DMS79 (cell line): ENCODE data around the gene MARK2.
"Not testable (repeated sequence)": the region's sequence is repeated elsewhere in the genome, so short reads cannot be mapped to it uniquely, and the experiment has no call there.

ENCODE experiments used
- DNase-seq: peaks from one replicate; lab custom pipeline; 2025; lab: John Stamatoyannopoulos, UW

Gene MARK2

DNA sequence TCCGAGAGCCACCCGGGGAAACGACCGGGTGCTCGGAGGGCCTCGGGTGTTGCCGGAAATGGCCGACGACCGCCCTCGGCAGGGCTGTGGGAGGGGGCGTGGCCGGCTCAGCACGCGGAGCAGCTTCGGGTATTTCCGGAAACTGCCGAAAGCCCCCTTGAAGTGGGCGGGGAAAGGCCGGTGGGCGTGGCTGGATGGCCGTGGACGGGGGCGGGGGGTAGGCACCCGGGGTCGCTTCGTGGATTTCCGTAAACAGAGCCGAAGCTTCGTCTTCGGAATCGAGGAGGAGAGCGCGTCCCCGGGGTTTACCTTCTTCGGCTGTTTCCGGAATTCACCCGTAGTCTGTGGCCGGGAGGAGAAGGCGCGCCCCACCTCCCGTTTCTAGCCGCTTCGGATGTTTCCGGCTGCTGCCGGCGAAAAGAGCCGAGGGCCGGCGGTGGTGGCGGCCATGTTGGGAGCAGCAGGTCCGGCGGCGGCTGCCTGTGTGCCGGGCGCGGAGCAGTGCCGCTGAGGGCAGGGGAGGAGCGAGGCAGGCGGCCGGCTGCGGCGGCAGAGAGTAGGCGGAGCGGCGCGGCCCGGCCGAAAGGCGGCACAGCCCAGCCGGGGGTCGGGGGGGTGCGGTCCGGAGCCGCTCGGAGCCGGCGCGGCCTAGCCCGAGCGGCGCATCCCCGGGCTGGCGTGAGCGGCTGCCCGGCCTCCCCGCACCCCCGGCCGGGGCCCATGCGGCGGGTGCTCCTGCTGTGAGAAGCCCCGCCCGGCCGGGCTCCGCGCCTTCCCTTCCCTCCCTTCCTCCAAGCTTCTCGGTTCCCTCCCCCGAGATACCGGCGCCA lies at the start of gene MARK2:
Gene MARK2, plus strand, starts transcription at position 433 of the 830 bp plus-strand sequence. Its CDS starts 397 bp downstream, at position 830.
- DNase-seq: peak; percentile 100

DNA sequence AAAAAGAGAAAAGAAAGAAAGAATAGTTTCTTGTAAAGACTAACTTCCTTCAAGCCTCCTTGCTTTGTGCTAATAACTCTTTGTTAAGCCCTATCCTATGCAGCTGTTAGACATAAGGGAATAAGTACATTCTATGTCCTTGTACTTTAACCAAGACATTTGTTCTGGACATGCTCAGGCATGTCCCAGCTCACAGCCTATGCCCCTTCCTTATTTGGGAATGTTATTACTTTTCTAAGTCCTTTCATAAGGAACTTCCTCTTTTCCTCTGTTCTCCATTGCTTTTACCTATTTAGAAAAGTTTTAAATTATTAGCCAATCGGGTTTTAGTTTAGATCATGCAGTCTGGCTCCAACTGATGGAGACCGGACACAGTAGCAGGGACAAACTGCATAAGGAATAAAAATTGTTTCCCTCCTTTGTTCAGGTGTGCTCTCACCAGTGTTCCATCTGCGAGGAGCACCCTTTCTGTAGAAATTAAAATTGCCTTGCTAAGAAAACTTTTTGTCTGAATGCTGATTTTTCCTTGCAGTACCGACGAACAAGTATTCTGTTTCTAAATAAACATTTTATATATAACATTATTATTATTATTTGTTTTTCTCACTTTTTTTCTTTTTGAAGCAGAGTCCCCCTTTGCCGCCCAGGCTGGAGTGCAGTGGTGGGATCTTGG lies 47.3 kb upstream of the MARK2 start:
- no peak for DNase-seq

DNA sequence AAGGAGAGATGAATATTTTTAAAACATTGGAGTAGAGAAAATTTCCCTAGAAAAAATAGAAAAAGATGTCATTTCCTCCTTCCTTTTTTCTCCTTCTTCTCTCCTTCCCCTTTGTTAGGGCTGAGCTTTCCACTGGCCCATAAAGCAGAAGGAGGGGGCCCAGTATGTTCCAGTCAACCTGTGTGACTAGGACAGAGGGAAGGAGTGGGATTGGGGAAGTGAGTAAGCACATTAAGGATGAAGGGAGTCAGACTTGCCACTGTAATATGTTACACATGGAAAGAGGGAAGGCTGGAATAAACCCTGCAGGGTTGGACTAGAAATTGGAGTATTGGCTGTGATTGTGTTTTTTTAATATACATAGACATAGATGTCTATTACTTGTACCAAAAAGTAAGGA lies 45.7 kb upstream of the MARK2 start:
- DNase-seq: no peak

DNA sequence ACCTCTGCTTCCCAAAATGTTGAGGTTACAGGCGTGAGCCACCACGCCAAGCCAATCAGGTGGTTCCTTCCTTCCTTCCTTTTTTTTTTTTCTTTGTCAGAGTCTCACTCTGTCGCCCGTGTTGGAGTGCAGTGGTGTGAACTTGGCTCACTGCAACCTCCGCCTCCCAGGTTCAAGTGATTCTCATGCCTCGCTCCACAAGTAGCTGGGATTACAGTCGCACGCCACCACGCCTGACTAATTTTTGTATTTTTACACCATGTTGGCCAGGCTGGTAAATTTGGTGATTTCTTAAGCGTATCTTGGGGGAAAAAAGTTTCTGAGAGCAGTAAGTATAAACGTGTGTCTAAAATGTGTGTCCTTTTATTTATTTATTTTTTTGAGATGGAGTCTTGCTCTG lies 43.8 kb upstream of the MARK2 start:
- DNase-seq: no peak

DNA sequence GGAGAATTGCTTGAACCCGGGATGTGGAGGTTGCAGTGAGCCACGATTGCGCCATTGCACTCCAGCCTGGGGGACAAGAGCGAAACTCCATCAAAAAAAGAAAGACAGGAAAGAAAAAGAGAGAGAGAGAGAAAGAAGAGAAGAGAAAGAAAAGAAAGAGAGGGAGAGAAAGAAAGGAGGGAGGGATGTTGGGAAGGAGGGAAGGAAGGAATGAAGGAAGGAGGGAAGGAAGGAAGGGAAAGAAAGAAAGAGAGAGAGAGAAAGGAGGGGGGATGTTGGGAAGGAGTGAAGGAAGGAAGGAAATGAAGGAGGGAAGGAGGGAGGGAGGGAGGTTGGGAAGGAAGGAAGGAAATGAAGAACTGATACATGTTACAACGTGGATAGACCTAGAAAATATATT lies 38.0 kb upstream of the MARK2 start:
- DNase-seq: no peak

DNA sequence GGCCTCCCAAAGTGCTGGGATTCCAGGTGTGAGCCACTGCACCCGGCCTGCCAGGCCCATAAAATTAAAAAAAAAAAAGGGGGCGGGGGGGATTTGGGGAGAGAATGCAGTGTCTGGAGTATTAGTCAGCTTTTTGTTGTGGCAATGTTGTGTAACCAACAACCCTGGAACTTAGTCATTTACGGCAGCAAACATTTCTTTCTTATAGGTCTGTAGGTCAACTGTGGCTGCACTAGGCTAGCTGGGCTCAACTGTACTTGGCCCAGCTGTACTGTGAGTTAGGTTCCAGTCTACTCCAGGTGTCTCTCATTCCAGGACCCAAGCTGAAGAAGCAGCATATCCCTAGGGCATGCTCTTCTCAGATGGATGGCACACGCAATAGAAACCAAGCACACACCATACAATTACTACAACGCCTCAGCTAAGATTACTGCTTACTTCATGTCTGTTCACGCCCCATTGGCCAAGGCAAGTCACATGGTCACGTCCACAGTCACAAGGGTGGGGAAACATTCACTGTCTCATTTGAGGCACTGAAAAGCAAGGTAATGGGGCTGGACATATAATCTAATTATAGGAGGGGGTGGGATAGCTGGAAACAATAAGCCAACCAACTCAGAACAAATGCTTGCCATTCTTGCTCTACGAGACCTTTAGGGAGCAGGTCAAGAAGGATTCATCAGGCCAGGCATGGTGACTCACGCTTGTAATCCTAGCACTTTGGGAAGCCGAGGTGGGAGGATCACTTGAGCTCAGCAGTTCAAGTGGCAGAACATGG lies 36.1 kb upstream of the MARK2 start:
- DNase-seq: no peak

DNA sequence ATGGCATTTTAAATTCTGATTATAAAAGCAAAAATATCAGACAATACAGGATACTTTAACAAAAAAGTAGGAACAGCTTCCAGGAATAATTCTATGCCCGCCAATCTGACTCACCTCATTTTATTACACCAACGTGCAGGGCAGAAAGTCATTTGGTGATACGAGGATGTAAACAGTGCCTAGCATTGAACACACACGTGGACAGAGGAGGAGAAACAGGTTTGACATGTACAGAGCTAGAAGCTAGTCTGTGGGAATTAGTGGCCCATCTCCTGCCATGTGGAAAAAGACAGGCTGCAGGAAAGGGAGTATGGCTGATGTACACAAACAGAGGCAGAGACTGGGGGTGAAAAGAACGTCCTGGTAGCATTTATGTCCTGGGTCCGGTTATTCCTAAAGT lies 34.7 kb upstream of the MARK2 start:
- DNase-seq: no peak

DNA sequence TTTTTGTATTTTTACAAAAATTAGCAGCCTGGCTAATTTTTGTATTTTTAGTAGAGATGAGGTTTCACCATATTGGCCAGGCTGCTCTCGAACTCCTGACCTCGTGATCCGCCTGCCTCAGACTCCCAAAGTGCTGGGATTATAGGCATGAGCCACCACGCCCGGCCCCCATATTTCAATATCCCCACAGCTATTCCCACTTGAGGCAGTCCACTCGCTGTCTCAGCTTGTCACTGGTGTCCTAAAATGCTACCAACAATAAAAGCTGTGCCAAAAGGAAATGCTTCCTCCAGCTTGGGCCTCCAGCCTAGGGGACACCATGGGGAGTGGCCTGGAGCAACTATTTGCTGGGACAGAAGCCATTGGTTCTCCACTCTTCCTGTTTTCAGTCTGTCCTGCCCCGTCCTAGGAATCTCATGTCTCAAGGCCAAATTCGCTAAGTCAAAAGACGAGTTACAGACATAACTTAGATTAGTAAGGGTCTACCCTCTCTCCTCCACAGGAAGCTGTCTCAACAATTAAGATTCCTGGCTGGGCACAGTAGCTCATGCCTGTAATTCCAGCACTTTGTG lies 33.0 kb upstream of the MARK2 start:
- DNase-seq: no peak

DNA sequence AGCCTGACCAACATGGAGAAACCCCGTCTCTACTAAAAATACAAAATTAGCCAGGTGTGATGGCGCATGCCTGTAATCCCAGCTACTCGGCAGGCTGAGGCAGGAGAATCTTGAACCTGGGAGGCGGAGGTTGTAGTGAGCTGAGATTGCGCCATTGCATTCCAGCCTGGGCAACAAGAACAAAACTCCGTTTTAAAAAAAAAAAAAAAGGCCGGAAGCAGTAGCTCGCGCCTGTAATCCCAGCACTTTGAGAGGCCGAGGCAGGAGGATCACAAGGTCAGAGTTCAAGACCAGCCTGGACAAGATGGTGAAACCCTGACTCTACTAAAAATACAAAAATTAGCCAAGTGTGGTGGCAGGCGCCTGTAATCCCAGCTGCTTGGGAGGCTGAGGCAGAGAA lies 28.5 kb upstream of the MARK2 start:
- not testable (repeated sequence) for DNase-seq

DNA sequence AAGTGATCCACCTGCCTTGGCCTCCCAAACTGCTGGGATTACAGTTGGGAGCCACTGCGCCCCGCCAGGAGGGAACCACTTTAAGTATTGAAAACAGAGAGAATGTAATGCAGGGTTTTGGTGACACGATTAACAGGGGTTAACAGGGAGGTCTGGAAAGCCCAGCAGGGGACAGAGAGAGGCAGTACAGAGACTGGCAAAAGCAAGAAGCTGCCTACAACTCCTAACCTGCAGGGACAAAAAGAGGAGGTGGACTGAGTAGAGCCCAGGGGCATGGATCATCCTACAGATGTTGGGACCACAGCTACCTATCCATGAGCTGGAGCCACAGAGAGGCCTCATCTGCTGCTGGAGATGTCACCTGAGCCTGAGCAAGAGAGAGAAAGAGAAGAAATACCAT lies 27.4 kb upstream of the MARK2 start:
- no peak for DNase-seq

DNA sequence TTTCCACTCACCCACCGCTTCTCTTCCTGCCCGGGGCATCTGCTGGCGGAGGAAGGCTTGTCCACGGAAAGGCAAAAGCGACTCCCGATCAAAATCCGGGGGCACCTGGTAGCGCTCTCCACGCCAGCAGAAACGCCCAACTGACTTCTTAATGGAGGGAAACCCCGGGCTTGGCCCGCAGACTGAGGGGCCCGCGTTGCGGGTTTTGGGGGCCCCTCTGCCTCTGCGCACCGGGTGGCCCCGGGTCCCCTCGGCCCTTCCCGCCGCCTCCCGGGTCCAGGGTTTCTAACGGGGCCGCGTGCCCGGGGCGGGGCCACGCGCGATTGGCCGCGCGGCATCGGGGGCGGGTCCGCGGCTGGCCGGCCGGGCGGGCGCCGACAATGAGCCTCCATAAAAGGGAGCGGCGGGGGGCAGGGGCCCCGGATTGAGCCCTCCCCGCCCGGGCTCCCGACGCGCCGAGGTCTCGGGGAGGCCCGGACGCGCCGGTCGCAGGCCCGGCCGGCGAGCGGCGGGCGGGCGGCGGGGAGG lies 25.8 kb upstream of the MARK2 start, which contains the start of gene SPINDOC:
Gene SPINDOC, plus strand, starts transcription at position 422 of the 528 bp plus-strand sequence. CDS start 231 bp downstream, outside the sequence.
- DNase-seq: peak; percentile 55

DNA sequence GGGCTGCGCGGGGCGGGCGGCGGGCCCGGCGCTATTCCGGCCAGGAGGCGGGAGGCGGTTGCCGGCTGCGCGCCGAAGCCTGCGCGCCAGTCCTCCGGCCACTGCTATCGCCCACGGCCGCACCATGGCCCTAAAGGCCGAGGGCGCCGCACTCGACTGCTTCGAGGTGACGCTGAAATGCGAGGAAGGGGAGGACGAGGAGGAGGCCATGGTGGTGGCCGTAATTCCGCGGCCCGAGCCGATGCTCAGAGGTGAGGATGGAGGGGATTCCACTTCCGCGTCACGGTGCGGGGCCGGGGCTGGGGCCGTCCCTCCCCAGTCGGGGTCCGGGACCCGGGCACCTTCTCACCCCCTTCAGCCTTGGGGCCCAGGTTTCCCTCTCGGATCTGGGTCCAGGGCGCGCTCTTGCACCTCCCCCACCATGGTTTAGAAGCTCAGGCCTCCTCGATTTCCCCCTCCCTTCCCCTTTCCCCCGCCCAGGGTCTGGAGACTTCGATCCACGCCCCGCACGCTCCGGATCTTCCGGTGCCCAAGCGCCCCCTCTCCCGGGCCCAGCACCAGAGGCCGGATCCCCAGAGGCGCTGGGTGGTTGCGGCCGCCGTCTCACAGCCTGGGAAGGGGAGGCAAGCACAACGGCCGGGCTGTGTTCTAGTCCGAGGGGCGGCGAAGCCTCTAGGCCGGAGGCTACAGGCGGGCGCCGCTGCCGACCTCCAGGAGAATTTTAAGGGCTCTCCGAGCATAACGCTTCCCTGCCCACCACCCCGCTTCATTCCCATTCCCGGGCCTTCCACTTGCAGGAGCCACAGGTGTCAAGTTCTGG lies 25.1 kb upstream of the MARK2 start:
- DNase-seq: peak; percentile 13

DNA sequence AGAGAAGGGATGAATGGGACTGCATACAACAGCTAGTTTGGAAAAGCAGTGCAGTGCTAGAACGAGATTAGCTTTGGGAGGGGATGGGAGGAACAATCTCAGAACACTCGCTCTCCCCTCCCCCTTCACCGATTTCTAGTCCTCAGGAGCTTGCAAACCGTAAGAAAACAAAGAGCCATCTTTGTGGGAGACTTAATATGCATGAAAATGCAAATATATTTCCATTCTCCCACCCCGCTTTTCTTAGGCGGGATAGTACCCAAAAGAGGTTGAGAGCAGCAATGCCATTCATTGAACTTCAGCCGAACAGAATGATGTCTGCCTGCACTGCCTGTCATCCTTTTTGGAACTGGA lies 24.6 kb upstream of the MARK2 start:
- DNase-seq: no peak

DNA sequence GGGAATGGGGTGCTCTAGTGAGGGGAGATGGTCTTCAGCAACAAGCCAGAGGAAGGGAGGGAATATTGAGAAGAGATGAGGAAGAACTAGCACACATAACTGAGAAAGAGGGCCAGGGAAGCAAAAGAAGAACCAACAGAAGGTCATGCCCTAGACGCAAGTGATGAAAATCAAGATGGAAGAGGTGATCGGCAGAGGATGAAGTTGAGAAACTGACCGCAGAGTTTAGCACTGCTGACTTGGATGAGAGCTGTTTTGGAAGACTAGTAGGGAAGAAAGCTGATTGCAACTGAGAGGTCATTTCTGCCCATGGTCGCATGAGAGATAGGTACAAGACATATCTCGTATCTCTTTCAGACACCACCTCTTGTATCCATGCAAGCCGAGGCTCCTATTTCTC lies 22.7 kb upstream of the MARK2 start:
- DNase-seq: no peak

DNA sequence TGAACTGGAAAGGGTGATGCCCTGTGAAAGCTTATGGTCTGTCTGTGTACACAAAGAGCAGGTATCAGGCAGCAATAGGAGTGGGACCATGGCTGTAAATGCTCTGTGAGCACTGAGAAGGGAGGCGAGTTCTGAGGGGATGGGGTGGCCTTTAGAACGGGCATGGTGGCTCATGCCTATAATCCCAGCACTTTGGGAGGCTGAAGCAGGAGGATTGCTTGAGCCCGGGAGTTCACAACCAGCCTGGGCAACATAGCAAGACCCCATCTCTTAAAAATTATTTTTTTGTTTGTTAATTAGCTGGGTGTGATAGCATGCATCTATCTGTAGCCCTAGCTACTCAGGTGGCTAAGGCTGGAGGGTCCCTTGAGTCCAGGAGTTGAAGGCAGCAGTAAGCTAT lies 22.2 kb upstream of the MARK2 start:
- no peak for DNase-seq

DNA sequence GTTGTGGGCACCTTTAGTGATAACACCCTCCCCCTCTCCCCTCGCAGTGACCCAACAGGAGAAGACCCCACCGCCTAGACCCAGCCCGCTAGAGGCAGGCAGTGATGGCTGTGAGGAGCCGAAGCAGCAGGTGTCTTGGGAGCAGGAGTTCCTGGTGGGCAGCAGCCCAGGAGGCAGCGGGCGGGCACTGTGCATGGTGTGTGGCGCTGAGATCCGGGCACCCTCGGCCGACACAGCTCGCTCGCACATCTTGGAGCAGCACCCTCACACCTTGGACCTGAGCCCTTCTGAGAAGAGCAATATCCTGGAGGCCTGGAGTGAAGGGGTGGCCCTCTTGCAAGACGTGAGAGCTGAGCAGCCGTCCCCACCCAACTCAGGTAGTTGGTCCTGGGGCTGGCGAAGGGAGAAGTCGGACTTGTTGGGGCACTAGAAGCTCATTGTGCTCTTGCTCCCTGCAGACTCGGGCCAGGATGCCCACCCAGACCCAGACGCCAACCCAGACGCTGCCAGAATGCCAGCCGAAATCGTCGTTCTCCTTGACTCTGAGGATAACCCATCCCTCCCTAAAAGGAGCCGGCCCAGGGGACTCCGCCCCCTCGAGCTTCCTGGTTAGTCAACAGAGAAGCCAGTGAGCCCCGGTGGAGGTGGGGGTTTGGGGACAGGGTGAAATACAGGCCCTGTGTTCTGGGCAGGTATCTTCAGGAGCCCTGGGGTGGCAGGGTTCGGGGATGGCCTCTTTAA lies 21.0 kb upstream of the MARK2 start:
- no peak for DNase-seq

DNA sequence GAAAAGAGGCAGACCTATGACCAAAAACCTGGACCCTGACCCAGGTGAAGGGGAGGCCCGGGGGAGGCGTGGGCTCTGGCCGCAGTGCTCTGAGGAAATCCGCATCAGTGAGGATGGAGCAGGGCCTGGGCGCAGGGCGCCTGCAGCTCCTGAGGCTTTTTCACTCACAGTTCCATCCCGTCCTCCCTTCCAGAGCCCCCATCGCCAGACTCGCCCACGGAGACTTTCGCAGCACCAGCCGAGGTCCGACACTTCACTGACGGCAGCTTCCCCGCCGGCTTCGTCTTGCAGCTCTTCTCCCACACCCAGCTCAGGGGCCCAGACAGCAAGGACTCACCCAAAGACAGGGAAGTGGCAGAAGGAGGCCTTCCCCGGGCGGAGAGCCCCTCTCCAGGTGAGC lies 20.3 kb upstream of the MARK2 start:
- DNase-seq: no peak

DNA sequence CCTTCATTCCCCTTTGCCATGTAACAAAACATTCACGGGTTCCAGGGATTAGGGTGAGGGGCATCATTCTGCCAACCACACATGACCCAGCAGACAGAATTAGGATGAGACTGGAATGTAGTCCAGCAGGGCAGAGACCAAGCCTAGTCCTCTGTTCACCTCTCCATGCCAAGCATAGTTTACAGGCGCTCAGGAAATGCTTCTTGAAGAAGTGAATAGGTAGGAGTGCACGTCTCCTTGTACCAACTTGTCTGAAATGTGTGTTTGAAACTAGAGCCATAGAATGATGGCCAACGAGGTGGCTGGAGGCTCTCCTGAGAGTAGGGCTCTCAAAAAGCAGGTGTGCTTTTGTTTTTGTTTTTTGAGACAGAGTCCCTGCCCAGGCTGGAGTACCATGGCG lies 17.5 kb upstream of the MARK2 start:
- no peak for DNase-seq

DNA sequence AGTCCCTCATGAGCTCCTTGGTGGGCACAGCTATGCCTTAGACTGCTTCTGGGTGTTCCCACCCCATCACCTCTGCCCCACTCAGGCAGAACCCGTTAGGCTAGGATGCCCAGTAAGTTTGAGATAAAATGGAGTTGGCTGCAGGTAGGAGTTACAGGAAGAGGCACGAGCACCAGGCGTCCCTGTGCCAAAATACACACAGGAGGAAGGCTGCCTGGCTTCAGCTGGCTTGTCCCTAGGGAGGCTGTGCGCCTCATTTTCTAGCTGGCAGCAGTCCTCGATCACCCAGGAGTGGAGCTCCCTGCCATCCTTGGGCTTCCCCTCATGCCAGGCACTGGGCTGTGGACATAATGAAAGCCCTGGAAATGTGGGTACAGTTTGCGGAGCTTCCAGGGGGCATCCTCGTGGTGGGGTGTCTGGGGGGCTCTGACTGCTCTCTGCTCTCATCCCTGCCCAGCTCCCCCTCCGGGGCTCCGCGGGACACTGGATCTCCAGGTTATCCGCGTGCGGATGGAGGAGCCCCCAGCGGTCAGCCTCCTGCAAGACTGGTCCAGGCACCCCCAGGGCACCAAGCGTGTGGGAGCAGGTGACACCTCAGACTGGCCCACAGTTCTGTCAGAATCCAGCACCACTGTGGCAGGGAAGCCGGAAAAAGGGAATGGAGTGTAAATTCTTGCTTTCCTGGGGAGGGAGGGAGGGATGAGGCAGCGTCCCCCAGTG lies 12.3 kb upstream of the MARK2 start:
- no peak for DNase-seq
